Thoracic aorta (tissue), 2 donors: Measurements from ENCODE around the gene HOXB6. TPM values are rescaled to one million over a fixed set of nuclear protein-coding genes. Genes with fewer than 3 reads are reported as not detected.

ENCODE experiments used
- ATAC-seq: fragments of 150-250 bp; one replicate; pipeline ENCODE4 v1.8.0; 2017; ENCODE audit warnings: low read depth; ENCODE audit not compliant: insufficient number of reproducible peaks, low FRiP score
- DNase-seq: peaks from one replicate; pipeline ENCODE4 v3.0.0-alpha.2; 2020; ENCODE audit warnings: low spot score
- H3K27ac ChIP-seq, 2 donors: fragments of 200-600 bp; sonication (generic); 1 replicate in 1 of 2; 2 replicates in 1 of 2; pipeline ENCODE4 v1.5.1; 2016; ENCODE audit warnings: mild to moderate bottlenecking in 2 of 2, moderate library complexity in 2 of 2
- H3K27me3 ChIP-seq: fragments of 200-600 bp; sonication (generic); replicated peaks from 2 replicates; pipeline ENCODE4 v1.6.0; 2016; ENCODE audit warnings: mild to moderate bottlenecking; ENCODE audit not compliant: insufficient read depth
- H3K36me3 ChIP-seq: fragments of 200-600 bp; sonication (generic); one replicate; pipeline ENCODE4 v1.5.1; 2016
- H3K4me1 ChIP-seq, 2 donors: fragments of 200-600 bp; sonication (generic); 1 replicate in 1 of 2; 2 replicates in 1 of 2; pipeline versions ENCODE4 v1.5.1 to v1.6.0; 2016; ENCODE audit warnings: low read depth in 2 of 2, mild to moderate bottlenecking in 1 of 2; ENCODE audit not compliant: control insufficient read depth in 1 of 2
- H3K4me3 ChIP-seq: fragments of 200-600 bp; sonication (generic); 2 replicates; pipeline ENCODE4 v1.5.1; 2016; ENCODE audit warnings: mild to moderate bottlenecking
- H3K9me3 ChIP-seq: fragments of 200-600 bp; sonication (generic); 2 replicates; pipeline ENCODE4 v1.5.1; 2016
- CTCF ChIP-seq: fragments of 200-600 bp; sonication (generic); IDR thresholded peaks from one replicate; pipeline ENCODE4 v1.5.1; 2019; ENCODE audit warnings: antibody characterized with exemption
- total RNA-seq, 2 donors: library from RNA; depleted of rRNA; stranded (reverse); fragments of >200 nt; gene quantifications; one replicate each; pipeline versions ENCODE4 v1.1.0 to v1.2.3, GENCODE V29; 2016

Gene HOXB6
- total RNA-seq, 2 donors from 2014 or later = 4.2 to 9.9 TPM

DNA sequence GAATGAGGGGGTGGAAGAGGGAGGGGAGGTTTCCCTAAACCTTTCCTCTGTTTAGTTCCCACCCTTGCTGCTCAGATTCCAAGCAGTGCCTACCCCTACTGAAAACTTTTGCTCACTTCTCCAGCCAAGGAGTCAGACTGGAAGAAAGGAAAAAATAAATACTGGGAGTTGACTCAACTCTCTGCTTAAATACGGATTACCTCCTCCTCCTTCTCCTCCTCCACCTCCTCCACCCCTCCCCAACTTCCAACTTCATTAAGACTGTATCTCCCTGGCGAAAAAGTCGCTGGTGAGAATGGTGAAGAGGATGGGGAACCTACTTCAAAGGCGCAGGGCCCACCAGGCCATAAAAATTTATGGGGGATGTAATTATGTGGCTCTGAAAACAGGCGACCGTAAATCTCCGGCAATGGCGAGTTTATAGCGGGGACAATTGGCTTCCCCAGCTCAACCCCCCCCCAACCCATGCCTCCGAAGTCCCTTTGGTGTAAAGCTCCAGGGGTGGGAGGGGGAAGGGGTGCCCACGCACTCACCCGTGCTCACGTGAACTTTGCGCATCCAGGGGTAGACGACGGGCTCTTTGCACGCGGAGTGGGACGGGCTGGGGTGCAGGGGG, 27.3 kb downstream of the HOXB6 start:
- Histone ChIP-seq H3K27me3 (no peaks in the 10 kb centered on the region), H3K36me3 (no peaks in the 10 kb centered on the region), H3K27ac (peak overlapping the region; percentile 89 to 97), H3K4me3 (peak overlapping the region; percentile 72), H3K9me3 (no peaks in the 10 kb centered on the region), H3K4me1 (peaks cover 21 to 57% of the 10 kb centered on the region in 2 donors)
- ATAC-seq (peak; percentile 21), DNase-seq (no peak)
- TF ChIP-seq CTCF = no peak

DNA sequence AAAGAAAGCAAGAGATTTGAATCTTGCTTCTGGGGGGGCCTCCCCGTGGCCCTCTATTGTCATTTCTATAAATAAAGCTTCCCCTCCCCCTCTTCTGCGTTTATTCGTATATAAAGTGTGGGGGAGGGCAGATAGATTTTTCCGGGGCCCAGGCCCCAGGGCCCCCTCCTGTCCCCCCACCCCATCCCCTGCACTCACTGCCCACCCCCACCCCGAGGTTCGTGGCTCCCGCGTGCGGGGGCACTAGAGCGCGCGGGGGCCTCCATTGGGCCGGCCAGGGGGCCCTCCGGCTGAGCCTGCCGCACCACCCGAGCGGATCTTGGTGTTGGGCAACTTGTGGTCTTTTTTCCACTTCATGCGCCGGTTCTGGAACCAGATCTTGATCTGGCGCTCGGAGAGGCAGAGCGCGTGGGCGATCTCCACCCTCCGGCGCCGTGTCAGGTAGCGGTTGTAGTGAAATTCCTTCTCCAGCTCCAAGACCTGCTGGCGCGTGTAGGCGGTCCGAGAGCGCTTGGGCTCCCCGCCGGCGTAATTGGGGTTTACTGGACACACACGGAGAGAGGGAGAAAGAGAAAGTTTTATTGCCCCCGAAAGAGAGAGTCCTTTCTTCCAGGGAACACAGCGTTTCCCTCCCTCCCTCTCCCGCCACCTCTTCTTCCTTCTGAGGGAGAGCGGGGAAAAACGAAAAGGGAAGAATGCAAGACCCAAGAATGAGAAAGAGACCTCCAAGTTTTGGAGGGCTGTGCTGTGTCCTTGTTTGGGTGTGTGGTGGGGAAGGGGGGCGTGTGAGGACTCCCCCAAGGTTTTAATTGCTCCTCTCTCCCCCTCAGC, 28.1 kb downstream of the HOXB6 start:
- Histone ChIP-seq H3K27me3 (no peaks in the 10 kb centered on the region), H3K27ac (peak overlapping the region; percentile 89 to 97), H3K9me3 (no peaks in the 10 kb centered on the region), H3K4me3 (peak overlapping the region; percentile 72), H3K36me3 (no peaks in the 10 kb centered on the region), H3K4me1 (peaks cover 29 to 64% of the 10 kb centered on the region in 2 donors)
- DNase-seq (no peak), ATAC-seq (peak; percentile 30)
- no peak for TF ChIP-seq CTCF

DNA sequence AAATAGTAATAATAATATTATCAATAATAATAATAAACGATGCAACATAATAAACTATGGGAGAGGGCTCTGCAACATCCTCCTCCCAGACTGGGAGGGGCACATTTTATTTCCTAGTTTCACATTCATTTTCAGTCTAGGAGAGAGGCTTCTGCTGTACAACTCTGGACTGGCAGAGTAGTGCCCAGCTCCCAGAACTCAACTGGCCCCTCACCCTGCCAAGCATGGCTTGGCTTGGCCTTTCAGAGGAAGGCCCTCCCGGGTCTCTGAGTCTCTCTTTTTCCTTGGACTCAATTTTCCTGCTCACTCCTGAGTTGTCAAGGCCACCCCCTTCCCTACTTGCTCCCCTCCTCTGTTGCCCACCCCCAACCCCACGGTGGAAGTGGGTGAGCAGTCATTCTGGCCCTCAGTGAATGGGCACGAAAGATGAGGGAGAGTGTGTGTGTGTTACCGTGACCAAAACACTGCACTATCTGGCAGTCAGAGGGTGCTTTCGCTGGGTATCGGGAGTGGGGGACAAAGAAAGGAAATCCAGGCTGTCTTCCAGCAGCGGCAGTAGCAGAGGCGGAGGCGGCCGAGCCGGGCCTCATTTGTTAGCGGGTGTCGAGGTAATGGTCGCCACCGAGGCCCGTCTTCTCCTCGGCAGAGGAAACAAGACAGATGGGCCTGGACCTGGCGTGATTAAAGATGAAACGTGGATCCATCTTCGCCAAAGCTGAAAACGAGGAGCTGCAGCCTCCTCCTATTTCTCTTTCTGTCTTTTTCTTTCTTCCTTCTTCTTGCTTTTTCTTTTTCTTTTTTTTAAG, 28.9 kb downstream of the HOXB6 start:
- no peak for TF ChIP-seq CTCF
- Histone ChIP-seq H3K36me3 (no peaks in the 10 kb centered on the region), H3K9me3 (no peaks in the 10 kb centered on the region), H3K4me1 (peaks cover 32 to 67% of the 10 kb centered on the region in 2 donors), H3K27me3 (no peaks in the 10 kb centered on the region), H3K4me3 (peak overlapping the region; percentile 72), H3K27ac (peak overlapping the region; percentile 89 to 97)
- no peak for DNase-seq
- no peak for ATAC-seq

GRCh38 chr17:48575066-48575582, 29.7 kb downstream of the HOXB6 start:
- H3K4me1 ChIP-seq = peaks cover 34 to 68% of the 10 kb centered on the region in 2 donors
- no peak for ATAC-seq
- no peaks in the 10 kb centered on the region for H3K27me3 ChIP-seq
- TF ChIP-seq CTCF = no peak
- H3K36me3 ChIP-seq = no peaks in the 10 kb centered on the region
- H3K27ac ChIP-seq = peak overlapping the region; percentile 84 to 97
- DNase-seq = no peak
- H3K4me3 ChIP-seq = peak overlapping the region; percentile 72
- H3K9me3 ChIP-seq = no peaks in the 10 kb centered on the region
